Measurements from ENCODE around the gene AP5M1.

GRCh38 chr14:57291692-57292647, 23.2 kb downstream of the AP5M1 start:
- TF ChIP-seq EZH2 (IDR thresholded peaks at IDR 0.05; ENCODE audit: low read length, unreplicated experiment), result no peak
- TF ChIP-seq, protein P1, sequence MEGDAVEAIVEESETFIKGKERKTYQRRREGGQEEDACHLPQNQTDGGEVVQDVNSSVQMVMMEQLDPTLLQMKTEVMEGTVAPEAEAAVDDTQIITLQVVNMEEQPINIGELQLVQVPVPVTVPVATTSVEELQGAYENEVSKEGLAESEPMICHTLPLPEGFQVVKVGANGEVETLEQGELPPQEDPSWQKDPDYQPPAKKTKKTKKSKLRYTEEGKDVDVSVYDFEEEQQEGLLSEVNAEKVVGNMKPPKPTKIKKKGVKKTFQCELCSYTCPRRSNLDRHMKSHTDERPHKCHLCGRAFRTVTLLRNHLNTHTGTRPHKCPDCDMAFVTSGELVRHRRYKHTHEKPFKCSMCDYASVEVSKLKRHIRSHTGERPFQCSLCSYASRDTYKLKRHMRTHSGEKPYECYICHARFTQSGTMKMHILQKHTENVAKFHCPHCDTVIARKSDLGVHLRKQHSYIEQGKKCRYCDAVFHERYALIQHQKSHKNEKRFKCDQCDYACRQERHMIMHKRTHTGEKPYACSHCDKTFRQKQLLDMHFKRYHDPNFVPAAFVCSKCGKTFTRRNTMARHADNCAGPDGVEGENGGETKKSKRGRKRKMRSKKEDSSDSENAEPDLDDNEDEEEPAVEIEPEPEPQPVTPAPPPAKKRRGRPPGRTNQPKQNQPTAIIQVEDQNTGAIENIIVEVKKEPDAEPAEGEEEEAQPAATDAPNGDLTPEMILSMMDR (conservative IDR thresholded peaks at IDR 0.05; ENCODE audit: low read depth, low read length), result no peak

Data from PC-3 (cell line).